Neural cell (in vitro differentiated cells): Measurements from ENCODE around the gene RSPO3. TPM values are rescaled to one million over a fixed set of nuclear protein-coding genes. Genes with fewer than 3 reads are reported as not detected.

Experiments
- H2AFZ ChIP-seq: fragments of 200-600, 300-800 bp; sonication (generic), shearing (Covaris generic); 2 replicates; pipeline ENCODE4 v1.6.0; 2014; ENCODE audit warnings: low read depth, mild to moderate bottlenecking, antibody characterized with exemption, low read length, moderate library complexity
- H3F3A ChIP-seq: fragments of 200-600 bp; shearing (Covaris generic); 2 replicates; pipeline ENCODE4 v1.6.1; 2016; ENCODE audit warnings: mild to moderate bottlenecking, moderate library complexity, mixed read lengths, antibody characterized with exemption, low read length; ENCODE audit not compliant: insufficient read depth, poor library complexity, severe bottlenecking
- H3K27ac ChIP-seq: fragments of 200-600, 300-800 bp; sonication (generic), shearing (Covaris generic); 2 replicates; pipeline ENCODE4 v1.5.1; 2014; ENCODE audit warnings: mild to moderate bottlenecking, low read length, moderate library complexity
- H3K27me3 ChIP-seq: fragments of 300-800, 200-600 bp; sonication (generic), shearing (Covaris generic); 2 replicates; pipeline ENCODE4 v1.6.0; 2014; ENCODE audit warnings: mild to moderate bottlenecking, low read depth, low read length, moderate library complexity; ENCODE audit not compliant: insufficient read depth
- H3K36me3 ChIP-seq: fragments of 300-800, 200-600 bp; sonication (generic), shearing (Covaris generic); 2 replicates; pipeline ENCODE4 v1.5.1; 2014; ENCODE audit warnings: mild to moderate bottlenecking, antibody characterized with exemption, low read length, moderate library complexity; ENCODE audit not compliant: insufficient read depth
- H3K4me2 ChIP-seq: fragments of 300-800, 200-600 bp; sonication (generic), shearing (Covaris generic); 2 replicates; pipeline ENCODE4 v1.6.0; 2014; ENCODE audit warnings: mild to moderate bottlenecking, low read length
- H3K4me3 ChIP-seq: fragments of 300-800, 200-600 bp; sonication (generic), shearing (Covaris generic); 2 replicates; pipeline ENCODE4 v1.5.1; 2014; ENCODE audit warnings: mild to moderate bottlenecking, low read length, moderate library complexity
- H3K79me2 ChIP-seq: fragments of 200-600 bp; shearing (Covaris generic); replicated peaks from 2 replicates; pipeline ENCODE4 v1.6.0; 2014; ENCODE audit warnings: mild to moderate bottlenecking, low read length, moderate library complexity; ENCODE audit not compliant: insufficient read depth
- H3K9ac ChIP-seq: fragments of 300-800, 200-600 bp; sonication (generic), shearing (Covaris generic); 2 replicates; pipeline ENCODE4 v1.6.1; 2016; ENCODE audit warnings: mild to moderate bottlenecking, low read length, mixed read lengths
- H3K9me2 ChIP-seq: fragments of 200-600 bp; shearing (Covaris generic); 2 replicates; pipeline ENCODE4 v1.6.1; 2016; ENCODE audit warnings: mild to moderate bottlenecking, low read length, mixed read lengths; ENCODE audit not compliant: insufficient read depth
- H3K9me3 ChIP-seq: fragments of 200-600, 300-800 bp; sonication (generic), shearing (Covaris generic); 2 replicates; pipeline ENCODE4 v1.6.1; 2016; ENCODE audit warnings: mild to moderate bottlenecking, mixed run types, low read length, moderate library complexity, mixed read lengths
- H4K20me1 ChIP-seq: fragments of 200-600 bp; shearing (Covaris generic); 2 replicates; pipeline ENCODE4 v1.6.1; 2016; ENCODE audit warnings: mild to moderate bottlenecking, mixed run types; ENCODE audit not compliant: insufficient read depth
- CTCF ChIP-seq: fragments of 450-650 bp; IDR thresholded peaks from 2 replicates; pipeline ENCODE4 v1.5.1; 2014; ENCODE audit warnings: antibody characterized with exemption, mild to moderate bottlenecking, moderate library complexity; ENCODE audit not compliant: poor library complexity, severe bottlenecking
- EP300 ChIP-seq: fragments of 450-650 bp; conservative IDR thresholded peaks from 2 replicates; pipeline ENCODE4 v1.6.1; 2014; ENCODE audit warnings: antibody characterized with exemption, mild to moderate bottlenecking, moderate library complexity; ENCODE audit not compliant: poor library complexity, severe bottlenecking
- EZH2 ChIP-seq: fragments of 200-600, 300-800 bp; shearing (Covaris generic), sonication (generic); IDR thresholded peaks from 2 replicates; pipeline ENCODE4 v1.6.1; 2014; ENCODE audit warnings: antibody characterized with exemption, low read length, borderline replicate concordance, mild to moderate bottlenecking; ENCODE audit not compliant: insufficient read depth, poor library complexity, severe bottlenecking
- MXI1 ChIP-seq: fragments of 450-650 bp; conservative IDR thresholded peaks from 2 replicates; pipeline ENCODE4 v1.6.1; 2014; ENCODE audit warnings: antibody characterized with exemption, mild to moderate bottlenecking; ENCODE audit not compliant: poor library complexity, severe bottlenecking
- POLR2AphosphoS5 ChIP-seq: IDR thresholded peaks from 2 replicates; pipeline ENCODE4 v1.6.1; 2012
- RAD21 ChIP-seq: fragments of 450-650 bp; conservative IDR thresholded peaks from 2 replicates; pipeline ENCODE4 v1.6.1; 2014; ENCODE audit warnings: antibody characterized with exemption, mild to moderate bottlenecking, moderate library complexity
- REST ChIP-seq: IDR thresholded peaks from 2 replicates; pipeline ENCODE4 v1.6.1; 2012; ENCODE audit warnings: borderline replicate concordance
- SMC3 ChIP-seq: fragments of 450-650 bp; conservative IDR thresholded peaks from 2 replicates; pipeline ENCODE4 v1.6.1; 2014; ENCODE audit warnings: antibody characterized with exemption, mild to moderate bottlenecking, moderate library complexity; ENCODE audit not compliant: poor library complexity
- TAF1 ChIP-seq: IDR thresholded peaks from 2 replicates; pipeline ENCODE4 v1.6.1; 2012; ENCODE audit warnings: low read depth
- polyA plus RNA-seq: library from polyadenylated mRNA; depleted of rRNA; stranded (reverse); fragments of >200 nt; gene quantifications from 2 replicates; pipeline ENCODE4 v1.2.3, GENCODE V29; 2014

RSPO3 gene
- polyA plus RNA-seq, 1 donor from 2014 or later: 0.48 TPM

GRCh38 chr6:127119102-127120022 is 891 bp downstream of the RSPO3 start:
- H3K36me3 ChIP-seq: no peaks in the 10 kb centered on the region
- peak; percentile 27 for TF ChIP-seq MXI1
- no peak for TF ChIP-seq EP300
- TF ChIP-seq POLR2AphosphoS5: peak; percentile 5
- H3F3A ChIP-seq: no peaks in the 10 kb centered on the region
- no peaks in the 10 kb centered on the region for H4K20me1 ChIP-seq
- H2AFZ ChIP-seq: no peak overlapping the region
- H3K9ac ChIP-seq: peak overlapping the region; percentile 38
- no peaks in the 10 kb centered on the region for H3K79me2 ChIP-seq
- no peaks in the 10 kb centered on the region for H3K9me2 ChIP-seq
- peak overlapping the region; percentile 93 for H3K4me2 ChIP-seq
- H3K27ac ChIP-seq: no peak overlapping the region
- H3K27me3 ChIP-seq: peaks cover 59% of the 10 kb centered on the region
- peak overlapping the region; percentile 75 for H3K4me3 ChIP-seq
- no peaks in the 10 kb centered on the region for H3K9me3 ChIP-seq

- Histone ChIP-seq H3K79me2 (no peaks in the 10 kb centered on the region), H3K27ac (no peak overlapping the region), H3K9me2 (no peaks in the 10 kb centered on the region), H2AFZ (no peak overlapping the region), H4K20me1 (no peaks in the 10 kb centered on the region), H3K9me3 (no peaks in the 10 kb centered on the region), H3K4me3 (peak overlapping the region; percentile 75), H3F3A (no peaks in the 10 kb centered on the region), H3K27me3 (peaks cover 57% of the 10 kb centered on the region), H3K4me2 (peak overlapping the region; percentile 93), H3K9ac (peak overlapping the region; percentile 38), H3K36me3 (no peaks in the 10 kb centered on the region)
- TF ChIP-seq SMC3 (no peak), REST (no peak), CTCF (no peak), MXI1 (no peak), TAF1 (no peak), EP300 (no peak), EZH2 (no peak), POLR2AphosphoS5 (no peak), RAD21 (no peak)
These were observed 1.7 kb downstream of the RSPO3 start for GRCh38 chr6:127120023-127120786.
